Measurements from ENCODE around the gene PPP3R2. TPM values are rescaled to one million over a fixed set of nuclear protein-coding genes. Genes with fewer than 3 reads are reported as not detected.

PPP3R2 gene
- polyA plus RNA-seq, 1 donor (not counting 4 experiments of a cell fraction or from before 2014, with no cell fraction given), result not detected

DNA sequence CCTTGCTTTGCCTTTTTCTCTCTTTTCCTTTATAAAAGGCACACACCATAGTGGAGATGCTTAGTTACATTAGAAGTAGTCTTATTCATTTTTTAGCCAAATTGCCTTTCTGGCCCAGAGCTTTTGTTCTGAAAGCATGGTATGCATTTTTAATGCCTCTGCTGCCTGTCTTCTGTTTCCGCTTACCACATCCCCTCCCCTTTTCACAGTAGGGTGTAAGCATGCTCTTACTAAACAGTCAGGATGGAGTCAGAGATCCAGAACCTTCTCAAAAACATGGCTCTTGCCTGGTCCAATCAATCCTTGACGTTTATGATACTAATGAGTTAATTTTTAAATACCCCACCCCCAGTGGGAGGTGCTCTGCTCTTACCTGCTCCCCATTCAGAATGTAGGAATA is 22.5 kb downstream of the PPP3R2 start:
- no peaks in the 10 kb centered on the region for H3K9me3 ChIP-seq (ENCODE audit: control insufficient read depth, low read depth, low read length)
- H3K27me3 ChIP-seq (ENCODE audit: control insufficient read depth, extremely low read depth, insufficient read depth, low read length), result no peaks in the 10 kb centered on the region
- no peaks in the 10 kb centered on the region for H3K9me1 ChIP-seq (ENCODE audit: control insufficient read depth, extremely low read depth, insufficient read depth, low read length)
- H3K9ac ChIP-seq (ENCODE audit: control insufficient read depth, extremely low read depth, insufficient read depth, low read length), result no peak overlapping the region
- H4K20me1 ChIP-seq (ENCODE audit: control insufficient read depth, extremely low read depth, insufficient read depth, low read length), result no peaks in the 10 kb centered on the region
- H3K4me1 ChIP-seq (ENCODE audit: control insufficient read depth, extremely low read depth, insufficient read depth, low read length), result no peaks in the 10 kb centered on the region
- dilution Hi-C loops (cut with MboI; ENCODE audit: extremely low pct_ligation_motif_present, low sequenced_read_pairs), result no loop called here
- no peak overlapping the region for H2AFZ ChIP-seq (ENCODE audit: control insufficient read depth, low read length)
- no peaks in the 10 kb centered on the region for H3K79me2 ChIP-seq (ENCODE audit: control insufficient read depth, insufficient read depth, low read length)
- no peak overlapping the region for H3K27ac ChIP-seq (ENCODE audit: control insufficient read depth, insufficient read depth, low read length)
- H3K36me3 ChIP-seq (ENCODE audit: control insufficient read depth in 2 of 2, extremely low read depth in 1 of 2, insufficient read depth in 2 of 2, low read length in 2 of 2), result peaks cover 2 to 3% of the 10 kb centered on the region in 2 experiments
- H3K4me3 ChIP-seq (ENCODE audit: control insufficient read depth in 2 of 3, extremely low read depth in 1 of 3, insufficient read depth in 2 of 3, low read depth in 1 of 3, low read length in 3 of 3), result no peak overlapping the region
- TF ChIP-seq EZH2 (IDR thresholded peaks at IDR 0.05; ENCODE audit: low read length), result no peak
- TF ChIP-seq, protein P1, sequence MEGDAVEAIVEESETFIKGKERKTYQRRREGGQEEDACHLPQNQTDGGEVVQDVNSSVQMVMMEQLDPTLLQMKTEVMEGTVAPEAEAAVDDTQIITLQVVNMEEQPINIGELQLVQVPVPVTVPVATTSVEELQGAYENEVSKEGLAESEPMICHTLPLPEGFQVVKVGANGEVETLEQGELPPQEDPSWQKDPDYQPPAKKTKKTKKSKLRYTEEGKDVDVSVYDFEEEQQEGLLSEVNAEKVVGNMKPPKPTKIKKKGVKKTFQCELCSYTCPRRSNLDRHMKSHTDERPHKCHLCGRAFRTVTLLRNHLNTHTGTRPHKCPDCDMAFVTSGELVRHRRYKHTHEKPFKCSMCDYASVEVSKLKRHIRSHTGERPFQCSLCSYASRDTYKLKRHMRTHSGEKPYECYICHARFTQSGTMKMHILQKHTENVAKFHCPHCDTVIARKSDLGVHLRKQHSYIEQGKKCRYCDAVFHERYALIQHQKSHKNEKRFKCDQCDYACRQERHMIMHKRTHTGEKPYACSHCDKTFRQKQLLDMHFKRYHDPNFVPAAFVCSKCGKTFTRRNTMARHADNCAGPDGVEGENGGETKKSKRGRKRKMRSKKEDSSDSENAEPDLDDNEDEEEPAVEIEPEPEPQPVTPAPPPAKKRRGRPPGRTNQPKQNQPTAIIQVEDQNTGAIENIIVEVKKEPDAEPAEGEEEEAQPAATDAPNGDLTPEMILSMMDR (optimal IDR thresholded peaks at IDR 0.05 in 1 of 3, IDR thresholded peaks at IDR 0.05 in 1 of 3, conservative IDR thresholded peaks at IDR 0.05 in 1 of 3; ENCODE audit: extremely low read depth in 1 of 3, insufficient read depth in 2 of 3, low read length in 3 of 3), result no peak
- H3K4me2 ChIP-seq (ENCODE audit: control insufficient read depth, extremely low read depth, insufficient read depth, low read depth, low read length), result no peak overlapping the region
- FAIRE-seq (no peak), DNase-seq (ENCODE audit: low read depth, low spot score) (no peak)

- no peaks in the 10 kb centered on the region for H3K79me2 ChIP-seq (ENCODE audit: control insufficient read depth, insufficient read depth, low read length)
- H3K27me3 ChIP-seq (ENCODE audit: control insufficient read depth, extremely low read depth, insufficient read depth, low read length), result no peaks in the 10 kb centered on the region
- H3K27ac ChIP-seq (ENCODE audit: control insufficient read depth, insufficient read depth, low read length), result no peak overlapping the region
- H3K4me3 ChIP-seq (ENCODE audit: control insufficient read depth in 2 of 3, extremely low read depth in 1 of 3, insufficient read depth in 2 of 3, low read depth in 1 of 3, low read length in 3 of 3), result no peak overlapping the region
- no peak overlapping the region for H3K4me2 ChIP-seq (ENCODE audit: control insufficient read depth, extremely low read depth, insufficient read depth, low read depth, low read length)
- no peak for DNase-seq (ENCODE audit: low read depth, low spot score)
- H3K9me3 ChIP-seq (ENCODE audit: control insufficient read depth, low read depth, low read length), result no peaks in the 10 kb centered on the region
- H3K4me1 ChIP-seq (ENCODE audit: control insufficient read depth, extremely low read depth, insufficient read depth, low read length), result no peaks in the 10 kb centered on the region
- no peak for FAIRE-seq
- dilution Hi-C loops (cut with MboI; ENCODE audit: extremely low pct_ligation_motif_present, low sequenced_read_pairs), result no loop called here
- no peak overlapping the region for H3K9ac ChIP-seq (ENCODE audit: control insufficient read depth, extremely low read depth, insufficient read depth, low read length)
- H3K36me3 ChIP-seq (ENCODE audit: control insufficient read depth in 2 of 2, extremely low read depth in 1 of 2, insufficient read depth in 2 of 2, low read length in 2 of 2), result peaks cover 2 to 3% of the 10 kb centered on the region in 2 experiments
- no peaks in the 10 kb centered on the region for H4K20me1 ChIP-seq (ENCODE audit: control insufficient read depth, extremely low read depth, insufficient read depth, low read length)
- H2AFZ ChIP-seq (ENCODE audit: control insufficient read depth, low read length), result no peak overlapping the region
- no peak for TF ChIP-seq EZH2 (IDR thresholded peaks at IDR 0.05; ENCODE audit: low read length)
- TF ChIP-seq, protein P1 (optimal IDR thresholded peaks at IDR 0.05 in 1 of 3, IDR thresholded peaks at IDR 0.05 in 1 of 3, conservative IDR thresholded peaks at IDR 0.05 in 1 of 3; ENCODE audit: extremely low read depth in 1 of 3, insufficient read depth in 2 of 3, low read length in 3 of 3), result no peak
- H3K9me1 ChIP-seq (ENCODE audit: control insufficient read depth, extremely low read depth, insufficient read depth, low read length), result no peaks in the 10 kb centered on the region
These were observed 23.7 kb downstream of the PPP3R2 start for GRCh38 chr9:101571114-101571513.
